ENCODE measurements around the gene ZDHHC14. TPM values are rescaled to one million over a fixed set of nuclear protein-coding genes. Genes with fewer than 3 reads are reported as not detected.

The ZDHHC14 gene
- total and polyA plus RNA-seq, 3 donors from 2014 or later, result 28.5 to 74.9 (median 67.9) TPM

GRCh38 chr6:157490611-157491269, 109.8 kb downstream of the ZDHHC14 start:
- 88 to 91% methylated on average over 16 of the region's 16 CpGs for WGBS, 2 donors
- Histone ChIP-seq H3K27me3 (no peaks in the 10 kb centered on the region), H3K4me1 (no peaks in the 10 kb centered on the region), H3K4me3 (no peak overlapping the region), H3K9me3 (no peaks in the 10 kb centered on the region), H3K27ac (no peak overlapping the region), H3K36me3 (ENCODE audit: low read depth, missing control alignments) (no peaks in the 10 kb centered on the region)
- TF ChIP-seq POLR2A (IDR thresholded peaks at IDR 0.05) (no peak), CTCF (IDR thresholded peaks at IDR 0.05) (no peak)
- intact Hi-C loops (cut with DNase I; ENCODE audit: low total_unique reads), result no loop called here
- no peak for DNase-seq

GRCh38 chr6:157491571-157492232, 110.7 kb downstream of the ZDHHC14 start:
- H3K4me3 ChIP-seq, result no peak overlapping the region
- H3K4me1 ChIP-seq, result no peaks in the 10 kb centered on the region
- intact Hi-C loops (cut with DNase I; ENCODE audit: low total_unique reads), result no loop called here
- no peaks in the 10 kb centered on the region for H3K9me3 ChIP-seq
- no peak overlapping the region for H3K27ac ChIP-seq
- H3K27me3 ChIP-seq, result no peaks in the 10 kb centered on the region
- WGBS, 2 donors, result 82 to 85% methylated on average over 20 of the region's 20 CpGs
- no peak for TF ChIP-seq CTCF (IDR thresholded peaks at IDR 0.05)
- no peak for TF ChIP-seq POLR2A (IDR thresholded peaks at IDR 0.05)
- H3K36me3 ChIP-seq (ENCODE audit: low read depth, missing control alignments), result no peaks in the 10 kb centered on the region
- DNase-seq, result no peak

- H3K36me3 ChIP-seq (ENCODE audit: low read depth, missing control alignments), result no peaks in the 10 kb centered on the region
- H3K27me3 ChIP-seq, result no peaks in the 10 kb centered on the region
- H3K4me3 ChIP-seq, result no peak overlapping the region
- WGBS, 2 donors, result 54 to 76% methylated on average over 11 to 12 of the region's 12 CpGs
- no peak overlapping the region for H3K27ac ChIP-seq
- DNase-seq, result no peak
- H3K4me1 ChIP-seq, result no peaks in the 10 kb centered on the region
- no peaks in the 10 kb centered on the region for H3K9me3 ChIP-seq
- intact Hi-C loops (cut with DNase I; ENCODE audit: low total_unique reads), result no loop called here
- TF ChIP-seq POLR2A (IDR thresholded peaks at IDR 0.05), result no peak
- TF ChIP-seq CTCF (IDR thresholded peaks at IDR 0.05), result no peak
These were observed 111.3 kb downstream of the ZDHHC14 start for GRCh38 chr6:157492249-157492648.

- Histone ChIP-seq H3K27ac (no peak overlapping the region), H3K4me3 (no peak overlapping the region), H3K36me3 (ENCODE audit: low read depth, missing control alignments) (no peaks in the 10 kb centered on the region), H3K27me3 (no peaks in the 10 kb centered on the region), H3K4me1 (no peaks in the 10 kb centered on the region), H3K9me3 (no peaks in the 10 kb centered on the region)
- no peak for DNase-seq
- TF ChIP-seq POLR2A (IDR thresholded peaks at IDR 0.05) (no peak), CTCF (IDR thresholded peaks at IDR 0.05) (no peak)
- intact Hi-C loops (cut with DNase I; ENCODE audit: low total_unique reads), result no loop called here
- 76 to 82% methylated on average over 3 of the region's 3 CpGs for WGBS, 2 donors
These were observed 111.8 kb downstream of the ZDHHC14 start for GRCh38 chr6:157492741-157493140.

- Histone ChIP-seq H3K4me3 (no peak overlapping the region), H3K27me3 (no peaks in the 10 kb centered on the region), H3K4me1 (no peaks in the 10 kb centered on the region), H3K36me3 (ENCODE audit: low read depth, missing control alignments) (no peaks in the 10 kb centered on the region), H3K27ac (no peak overlapping the region), H3K9me3 (no peaks in the 10 kb centered on the region)
- intact Hi-C loops (cut with DNase I; ENCODE audit: low total_unique reads), result no loop called here
- WGBS, 2 donors, result 89 to 93% methylated on average over 11 of the region's 11 CpGs
- TF ChIP-seq CTCF (IDR thresholded peaks at IDR 0.05) (no peak), POLR2A (IDR thresholded peaks at IDR 0.05) (no peak)
- DNase-seq, result no peak
These were observed 112.2 kb downstream of the ZDHHC14 start for GRCh38 chr6:157493173-157493572.
